Adipocyte (in vitro differentiated cells): ENCODE measurements around the gene PRCD.
A peak's percentile ranks its signal among the peaks of the same experiment; 100 is the strongest.

Source experiments
- DNase-seq: peaks from one replicate; pipeline ENCODE4 v3.0.0-alpha.2; 2015; ENCODE audit warnings: low read depth
- H3K27me3 ChIP-seq: replicated peaks from 2 replicates; pipeline ENCODE4 v1.7.0; 2013; ENCODE audit warnings: mild to moderate bottlenecking, low read length, moderate library complexity; ENCODE audit not compliant: control insufficient read depth, insufficient read depth
- H3K36me3 ChIP-seq: 2 replicates; pipeline ENCODE4 v1.7.0; 2013; ENCODE audit warnings: low read length, mild to moderate bottlenecking, moderate library complexity; ENCODE audit not compliant: control insufficient read depth, insufficient read depth, severe bottlenecking
- H3K4me1 ChIP-seq: 2 replicates; pipeline ENCODE4 v1.7.0; 2013; ENCODE audit warnings: mild to moderate bottlenecking, low read length, moderate library complexity; ENCODE audit not compliant: control insufficient read depth, insufficient read depth
- H3K4me3 ChIP-seq: 2 replicates; pipeline ENCODE4 v1.7.0; 2013; ENCODE audit warnings: mild to moderate bottlenecking, low read length, moderate library complexity
- H3K9ac ChIP-seq: 2 replicates; pipeline ENCODE4 v1.7.0; 2013; ENCODE audit warnings: mild to moderate bottlenecking, low read length, moderate library complexity
- H3K9me3 ChIP-seq: 2 replicates; pipeline ENCODE4 v1.7.0; 2013; ENCODE audit warnings: mild to moderate bottlenecking, low read length, moderate library complexity; ENCODE audit not compliant: control insufficient read depth

PRCD gene

DNA sequence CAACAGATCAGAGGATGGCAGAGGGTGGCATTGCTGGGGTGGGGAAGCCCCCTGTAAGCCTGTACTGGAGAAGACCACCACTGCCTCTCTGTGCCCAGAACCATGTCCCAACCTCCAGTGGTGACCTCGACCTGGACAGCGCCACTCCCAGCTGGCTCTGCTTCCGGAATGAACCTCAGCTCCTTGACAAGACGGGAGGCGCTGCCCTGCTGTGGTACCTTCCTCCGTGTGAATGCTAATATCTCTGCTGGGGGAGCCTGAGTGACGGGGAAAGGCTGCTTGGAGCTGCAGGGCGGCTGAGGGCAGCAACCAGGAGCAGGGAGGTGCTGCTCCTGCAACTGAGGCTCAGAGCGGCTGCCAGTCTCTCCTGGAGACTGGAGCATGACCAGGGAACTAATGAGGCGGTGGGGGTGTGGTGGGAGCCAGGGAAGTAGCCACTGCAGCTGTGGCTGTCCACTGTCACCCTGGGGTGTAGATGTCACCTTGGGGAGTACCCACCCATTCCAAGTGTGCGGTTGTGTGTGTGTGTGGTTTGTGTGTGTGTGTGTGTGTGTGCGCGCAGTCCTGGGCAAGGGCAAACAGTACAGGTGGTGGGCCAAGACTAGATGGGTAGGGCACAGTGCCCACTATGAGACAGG lies 6.2 kb downstream of the PRCD start:
- H3K4me1 ChIP-seq = peaks cover 44% of the 10 kb centered on the region
- no peak for DNase-seq
- no peak overlapping the region for H3K9ac ChIP-seq
- H3K4me3 ChIP-seq = no peak overlapping the region
- no peaks in the 10 kb centered on the region for H3K9me3 ChIP-seq
- no peaks in the 10 kb centered on the region for H3K36me3 ChIP-seq
- H3K27me3 ChIP-seq = no peaks in the 10 kb centered on the region

DNA sequence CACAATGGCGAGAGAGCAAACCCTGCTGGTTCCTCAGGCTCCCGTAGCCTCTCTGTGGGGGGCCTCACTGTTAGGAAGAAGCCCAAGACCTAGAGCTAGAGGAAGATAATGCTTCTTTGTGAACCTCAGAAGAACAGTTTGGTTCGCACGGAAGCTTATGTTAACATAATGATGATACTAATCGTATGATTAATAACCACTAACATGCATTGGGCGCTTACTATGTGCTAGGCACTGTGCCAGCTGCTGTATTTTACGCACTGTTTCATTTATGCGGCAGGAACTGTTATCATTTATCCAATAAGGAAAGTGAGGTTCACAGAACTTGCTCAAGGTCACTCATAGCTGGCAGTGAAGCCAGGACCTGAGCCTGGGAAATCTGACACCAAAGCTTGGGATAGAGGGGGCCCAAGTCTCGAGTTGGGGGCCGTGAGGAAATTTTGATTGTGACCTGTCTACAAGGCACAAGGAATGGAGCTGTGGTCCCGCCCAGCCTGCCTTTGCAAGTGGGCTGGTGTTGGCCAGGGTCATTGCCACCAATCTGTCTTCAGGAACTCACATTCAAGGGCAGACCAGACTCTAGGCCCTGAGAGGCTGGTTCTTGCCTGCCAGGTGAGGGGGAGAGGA lies 6.8 kb downstream of the PRCD start:
- H3K9me3 ChIP-seq = no peaks in the 10 kb centered on the region
- peak overlapping the region; percentile 48 for H3K9ac ChIP-seq
- DNase-seq = peak; percentile 58
- H3K4me1 ChIP-seq = peaks cover 46% of the 10 kb centered on the region
- no peaks in the 10 kb centered on the region for H3K27me3 ChIP-seq
- no peaks in the 10 kb centered on the region for H3K36me3 ChIP-seq
- H3K4me3 ChIP-seq = no peak overlapping the region

DNA sequence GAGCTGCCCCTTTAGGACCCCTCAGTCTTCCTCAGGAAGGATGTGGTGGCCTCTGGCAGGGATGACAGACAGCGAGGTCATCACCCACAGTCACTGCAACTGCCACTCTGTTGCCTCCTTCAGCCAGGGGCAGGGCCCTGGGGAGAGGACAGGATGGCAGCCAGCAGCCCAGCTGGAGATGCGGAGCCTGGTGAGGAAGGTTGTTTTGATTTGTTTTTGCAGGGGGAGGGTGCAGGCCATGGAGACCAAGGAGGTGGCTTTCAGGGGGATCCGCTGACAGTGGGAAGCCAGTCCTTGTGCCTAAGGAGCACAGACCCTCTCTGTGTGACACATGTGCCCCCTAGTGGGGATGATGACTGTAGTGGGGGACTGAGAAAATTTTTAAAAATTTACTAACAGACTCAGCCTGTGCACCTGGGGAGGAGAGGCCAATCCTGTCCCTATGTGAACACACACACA lies 7.4 kb downstream of the PRCD start:
- Histone ChIP-seq H3K4me1 (peaks cover 47% of the 10 kb centered on the region), H3K9ac (peak overlapping the region; percentile 48), H3K4me3 (no peak overlapping the region), H3K27me3 (no peaks in the 10 kb centered on the region), H3K36me3 (no peaks in the 10 kb centered on the region), H3K9me3 (no peaks in the 10 kb centered on the region)
- peak; percentile 84 for DNase-seq

DNA sequence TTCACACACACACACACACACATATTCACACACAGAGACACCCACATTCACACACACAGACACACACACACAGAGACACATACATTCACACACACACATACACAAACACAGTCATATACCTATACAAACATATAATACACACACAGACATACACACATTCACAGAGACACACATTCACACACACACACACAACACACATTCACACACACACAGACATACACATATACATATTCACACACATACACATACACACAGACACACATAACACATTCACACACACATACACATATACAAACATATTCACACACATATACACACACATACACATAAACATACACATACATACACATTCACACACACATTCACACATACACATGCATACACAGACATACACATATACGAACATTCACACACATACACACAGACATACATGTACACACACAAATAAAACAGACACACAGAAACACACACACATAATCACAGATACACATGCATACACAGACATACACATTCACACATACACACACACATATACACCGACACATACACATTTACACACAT lies 7.9 kb downstream of the PRCD start:
- no peak for DNase-seq
- Histone ChIP-seq H3K9me3 (no peaks in the 10 kb centered on the region), H3K4me1 (peaks cover 47% of the 10 kb centered on the region), H3K36me3 (no peaks in the 10 kb centered on the region), H3K9ac (peak overlapping the region; percentile 8), H3K27me3 (no peaks in the 10 kb centered on the region), H3K4me3 (no peak overlapping the region)

DNA sequence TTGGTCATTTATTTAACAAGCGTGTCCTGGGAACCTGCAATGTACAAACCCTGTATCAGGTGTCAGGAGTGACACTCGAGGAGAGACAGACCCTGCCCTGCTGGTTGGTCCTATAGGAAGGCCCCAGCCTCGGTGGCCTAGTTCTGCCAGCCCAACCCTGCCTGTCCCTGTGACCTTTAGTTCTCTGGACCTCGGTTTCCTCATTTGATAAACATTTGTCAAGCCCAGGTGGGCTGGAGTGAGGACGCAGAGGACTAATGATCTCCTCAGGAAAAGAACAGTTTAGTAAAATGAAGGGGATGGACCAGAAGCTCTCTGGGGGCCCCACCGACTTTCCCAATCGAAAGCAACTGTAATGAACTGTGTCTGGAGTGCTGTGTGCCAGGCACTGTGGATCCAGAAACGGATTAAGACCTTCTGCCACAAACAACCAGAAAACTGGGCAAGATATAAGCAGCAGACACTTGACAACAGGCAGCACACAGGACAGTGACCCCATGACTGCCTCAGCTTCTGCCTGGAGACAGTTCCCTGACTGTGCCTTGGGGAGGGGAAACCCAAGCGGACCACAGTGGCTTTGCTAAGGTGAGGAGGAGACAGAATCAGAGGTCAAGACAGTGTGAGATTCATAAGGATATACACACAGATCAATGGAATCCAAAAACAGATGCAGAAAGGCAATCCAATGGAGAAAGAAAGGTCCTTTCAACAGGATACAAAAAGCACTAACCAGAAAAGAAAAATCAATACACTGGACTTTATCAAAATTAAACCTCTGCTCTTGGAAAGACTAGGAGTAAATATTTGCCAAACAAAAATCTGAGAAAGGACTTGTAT lies 8.8 kb downstream of the PRCD start:
- Histone ChIP-seq H3K4me3 (no peak overlapping the region), H3K4me1 (peaks cover 54% of the 10 kb centered on the region), H3K36me3 (no peaks in the 10 kb centered on the region), H3K27me3 (no peaks in the 10 kb centered on the region), H3K9me3 (no peaks in the 10 kb centered on the region), H3K9ac (peak overlapping the region; percentile 8)
- DNase-seq = no peak

DNA sequence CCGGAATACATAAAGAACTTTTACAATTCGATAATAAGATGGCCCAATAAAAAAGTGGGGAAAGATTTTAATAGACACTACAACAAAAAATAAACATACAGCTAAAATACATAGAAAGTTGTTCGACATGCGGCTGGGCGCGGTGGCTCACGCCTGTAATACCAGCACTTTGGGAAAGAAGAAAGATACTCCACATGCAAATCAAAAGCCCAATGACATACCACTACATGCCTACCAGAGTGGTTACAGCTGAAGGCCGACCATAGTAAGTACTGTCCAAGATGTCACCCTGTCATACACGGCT lies 9.3 kb downstream of the PRCD start:
- no peaks in the 10 kb centered on the region for H3K36me3 ChIP-seq
- H3K27me3 ChIP-seq = no peaks in the 10 kb centered on the region
- H3K9ac ChIP-seq = no peak overlapping the region
- no peaks in the 10 kb centered on the region for H3K9me3 ChIP-seq
- no peak overlapping the region for H3K4me3 ChIP-seq
- no peak for DNase-seq
- H3K4me1 ChIP-seq = peaks cover 55% of the 10 kb centered on the region

DNA sequence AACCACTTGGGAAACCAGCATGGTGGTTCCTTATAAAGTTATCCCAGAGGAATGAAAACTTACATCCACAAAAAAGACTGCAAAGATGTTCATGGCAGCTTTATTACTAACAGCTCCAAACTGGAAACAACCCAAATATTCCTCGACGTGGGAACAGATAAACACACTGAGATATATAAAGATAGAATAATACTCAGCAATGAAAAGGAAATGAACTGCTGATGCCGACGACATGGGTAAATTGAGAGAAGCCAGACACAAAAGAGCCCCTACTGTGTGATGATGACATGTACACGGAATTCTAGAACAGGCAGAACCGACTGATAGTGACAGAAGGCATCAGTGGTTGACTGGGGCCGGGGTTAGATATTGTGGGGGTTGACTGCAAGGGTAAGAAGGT lies 9.7 kb downstream of the PRCD start:
- Histone ChIP-seq H3K9me3 (no peaks in the 10 kb centered on the region), H3K27me3 (no peaks in the 10 kb centered on the region), H3K9ac (no peak overlapping the region), H3K4me1 (peaks cover 55% of the 10 kb centered on the region), H3K36me3 (no peaks in the 10 kb centered on the region), H3K4me3 (no peak overlapping the region)
- no peak for DNase-seq

DNA sequence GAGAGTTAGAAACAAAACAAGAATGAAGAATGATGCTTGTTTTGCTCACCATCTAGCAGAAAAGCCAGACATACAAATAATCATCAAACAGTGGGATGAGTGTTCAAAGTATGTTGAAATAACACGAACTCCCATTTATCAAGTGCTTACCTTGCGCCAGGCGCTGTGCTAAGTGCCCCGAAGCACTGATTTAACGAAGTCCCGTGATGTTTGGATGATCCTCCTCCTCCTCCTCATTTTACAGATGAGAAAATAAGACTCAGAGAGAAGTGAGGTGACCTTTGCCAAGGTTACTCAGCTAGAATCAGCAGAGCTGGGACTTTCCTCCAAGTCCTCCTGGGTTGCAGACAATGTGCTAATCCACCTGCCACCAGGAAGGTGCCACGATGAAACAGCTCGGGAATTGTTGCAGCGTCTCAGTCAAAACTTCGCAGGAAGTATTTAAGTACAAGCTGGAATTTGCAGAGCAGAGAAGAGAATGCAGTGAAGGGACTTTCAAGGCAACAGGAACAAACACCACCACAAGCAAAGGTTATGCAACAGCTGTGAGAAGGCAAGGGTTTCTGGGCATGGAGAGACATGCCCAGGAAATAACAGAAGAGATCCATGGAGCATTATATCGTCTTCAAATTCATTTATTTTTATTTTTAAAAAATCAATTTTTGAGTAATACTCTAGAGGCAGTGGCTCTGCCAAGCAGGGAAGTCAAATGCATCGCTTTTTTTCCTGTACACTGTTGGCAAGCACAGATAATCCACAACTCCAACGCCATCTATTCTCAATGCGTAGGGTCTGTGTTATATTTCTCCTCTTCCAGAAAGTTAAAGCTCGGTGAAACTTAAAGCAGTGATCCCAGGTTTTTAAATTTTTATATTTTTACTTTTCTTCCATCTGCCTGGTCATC lies 11.1 kb downstream of the PRCD start:
- Histone ChIP-seq H3K27me3 (no peaks in the 10 kb centered on the region), H3K4me1 (peaks cover 55% of the 10 kb centered on the region), H3K4me3 (peak overlapping the region; percentile 56)

DNA sequence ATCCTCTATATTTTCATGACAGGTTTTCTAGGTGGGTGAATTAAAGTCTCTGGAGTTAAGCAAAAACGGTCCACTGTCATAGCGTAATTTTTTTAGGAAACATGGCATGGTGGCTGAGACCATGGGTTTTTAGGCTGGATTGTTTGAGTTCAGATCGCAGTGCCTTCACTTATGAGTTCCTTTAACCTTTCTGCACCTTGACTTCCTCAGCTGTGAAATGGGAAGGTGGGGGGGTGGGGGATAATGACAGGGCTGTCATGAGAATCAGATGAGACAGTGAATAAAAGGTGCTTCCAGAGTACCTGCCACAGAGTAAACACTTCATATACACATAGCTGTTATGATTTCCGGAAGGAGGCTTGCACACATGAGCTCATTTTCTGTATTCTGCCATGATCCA lies 11.8 kb downstream of the PRCD start:
- Histone ChIP-seq H3K4me3 (no peak overlapping the region), H3K27me3 (no peaks in the 10 kb centered on the region), H3K36me3 (no peaks in the 10 kb centered on the region), H3K9me3 (no peaks in the 10 kb centered on the region), H3K4me1 (peaks cover 54% of the 10 kb centered on the region), H3K9ac (peak overlapping the region; percentile 46)
- no peak for DNase-seq

More for the DNA sequence above, 11.1 kb downstream of the PRCD start:
- Histone ChIP-seq H3K9ac (peak overlapping the region; percentile 46), H3K36me3 (no peaks in the 10 kb centered on the region), H3K9me3 (no peaks in the 10 kb centered on the region)
- DNase-seq = peak; percentile 79

DNA sequence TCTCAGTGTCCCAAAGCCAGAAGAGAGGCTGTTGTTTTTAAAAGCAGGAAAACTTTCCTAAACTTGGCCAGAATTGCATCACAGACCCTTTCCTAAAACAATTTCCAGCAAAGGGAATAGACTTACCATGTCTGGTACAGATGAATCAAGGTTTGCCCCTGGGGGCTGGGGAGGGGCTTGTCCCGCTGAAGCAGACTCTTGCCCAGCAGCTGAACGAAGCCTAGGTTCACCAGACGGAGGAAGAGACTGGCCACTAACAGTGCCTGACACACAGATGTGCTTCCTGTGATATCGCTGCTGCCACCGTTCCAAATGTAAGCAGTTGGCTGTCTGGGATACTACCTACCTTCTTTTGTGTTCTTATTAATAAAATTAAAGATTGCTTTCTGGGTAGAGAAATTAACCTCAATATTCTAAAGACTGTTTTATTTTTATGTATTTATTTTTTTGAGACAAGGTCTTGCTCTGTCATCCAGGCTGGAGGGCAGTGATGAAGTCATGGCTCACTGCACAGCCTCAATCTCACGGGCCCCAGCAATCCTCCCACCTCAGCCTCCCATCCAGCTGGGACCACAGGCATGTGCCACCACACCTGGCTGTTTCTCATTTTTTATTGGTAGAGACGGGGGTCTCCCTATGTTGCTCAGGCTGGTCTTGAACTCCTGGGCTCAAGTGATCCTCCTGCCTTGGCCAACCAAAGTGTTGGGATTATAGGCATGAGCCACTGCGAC lies 13.5 kb downstream of the PRCD start:
- Histone ChIP-seq H3K27me3 (no peaks in the 10 kb centered on the region), H3K9ac (no peak overlapping the region), H3K36me3 (no peaks in the 10 kb centered on the region), H3K4me1 (peaks cover 40% of the 10 kb centered on the region), H3K9me3 (no peaks in the 10 kb centered on the region), H3K4me3 (no peak overlapping the region)
- DNase-seq = no peak
